Endodermal cell (in vitro differentiated cells): Measurements from ENCODE around the gene PLA1A. TPM values are rescaled to one million over a fixed set of nuclear protein-coding genes. Genes with fewer than 3 reads are reported as not detected.

ENCODE experiments used
- DNase-seq: peaks from one replicate; pipeline ENCODE4 v3.0.0-alpha.2; 2017
- H3K27ac ChIP-seq: 2 replicates; pipeline ENCODE4 v1.5.1; 2013; ENCODE audit warnings: mild to moderate bottlenecking, low read depth, low read length, moderate library complexity
- H3K27me3 ChIP-seq: 2 replicates; pipeline ENCODE4 v1.6.1; 2013; ENCODE audit warnings: mild to moderate bottlenecking, low read length, moderate library complexity; ENCODE audit not compliant: insufficient read depth, control insufficient read depth, poor library complexity, severe bottlenecking
- H3K36me3 ChIP-seq: 2 replicates; pipeline ENCODE4 v1.7.0; 2013; ENCODE audit warnings: mild to moderate bottlenecking, low read length, moderate library complexity; ENCODE audit not compliant: control insufficient read depth, insufficient read depth
- H3K4me1 ChIP-seq: one replicate; pipeline ENCODE4 v1.7.0; 2013; ENCODE audit warnings: low read length; ENCODE audit not compliant: control insufficient read depth, insufficient read depth
- H3K4me3 ChIP-seq: 2 replicates; pipeline ENCODE4 v1.5.1; 2013; ENCODE audit warnings: mild to moderate bottlenecking, low read length, moderate library complexity
- H3K9ac ChIP-seq: 2 replicates; pipeline ENCODE4 v1.6.1; 2013; ENCODE audit warnings: mild to moderate bottlenecking, low read length, moderate library complexity; ENCODE audit not compliant: poor library complexity, severe bottlenecking; ENCODE audit errors: extremely low read depth
- H3K9me3 ChIP-seq: 2 replicates; pipeline ENCODE4 v1.6.1; 2013; ENCODE audit warnings: mild to moderate bottlenecking, low read length, moderate library complexity; ENCODE audit not compliant: control insufficient read depth
- H3K27ac Mint-ChIP-seq: 2 replicates; pipeline ENCODE4 v1.8.0; 2020; ENCODE audit warnings: mixed read lengths
- H3K27me3 Mint-ChIP-seq: 2 replicates; pipeline ENCODE4 v1.8.0; 2021; ENCODE audit warnings: mild to moderate bottlenecking, mixed read lengths; ENCODE audit not compliant: insufficient read depth
- H3K36me3 Mint-ChIP-seq: 2 replicates; pipeline ENCODE4 v1.8.0; 2020; ENCODE audit warnings: low read depth, mixed read lengths
- H3K4me1 Mint-ChIP-seq: 2 replicates; pipeline ENCODE4 v1.8.0; 2020; ENCODE audit warnings: mixed read lengths
- H3K4me3 Mint-ChIP-seq: 2 replicates; pipeline ENCODE4 v1.8.0; 2020; ENCODE audit warnings: mild to moderate bottlenecking, moderate library complexity, mixed read lengths
- H3K9me3 Mint-ChIP-seq: 2 replicates; pipeline ENCODE4 v1.8.0; 2020; ENCODE audit warnings: mild to moderate bottlenecking, mixed read lengths
- CTCF ChIP-seq: fragments of 200-600 bp; sonication (generic); conservative IDR thresholded peaks from 2 replicates; pipeline ENCODE4 v1.5.0; 2021; ENCODE audit warnings: antibody characterized with exemption, mild to moderate bottlenecking
- WGBS, 2 experiments: methylation state at CpG; one replicate each; pipeline versions ENCODE4 v1.1.5 to v1.1.7; 2013; ENCODE audit warnings: missing lambda C conversion rate in 2 of 2, mixed read lengths in 1 of 2; ENCODE audit not compliant: insufficient coverage in 1 of 2, insufficient read length in 1 of 2; 5-methylcytosine and 5-hydroxymethylcytosine counted together
- long read RNA-seq, 4 experiments: library from polyadenylated mRNA in 2 of 4; library from RNA in 1 of 4; library from capped mRNA in 1 of 4; stranded (forward) in 3 of 4; unstranded in 1 of 4; transcript quantifications; one replicate each; pipeline ENCODE4 v2.0.0, GENCODE V29; 2020 to 2021; ENCODE audit warnings: inconsistent platforms in 1 of 4
- polyA plus RNA-seq, 2 experiments: library from polyadenylated mRNA; stranded (reverse); fragments of 50-300 nt; gene quantifications; one replicate each; pipeline ENCODE4 v1.2.3, GENCODE V29; 2013
- total RNA-seq, 2 donors: library from RNA; stranded (reverse); fragmentation: NEBNext Ultra II Directional in 1 of 2; extraction: Animal tissue kit (Norgen Biotek cat#: 25700) in 1 of 2; gene quantifications; 2 replicates in 1 of 2; 3 replicates in 1 of 2; pipeline ENCODE4 v1.2.1, GENCODE V29; 2021

The PLA1A gene
- 1 to 10 TPM; 2.4 to 5.3 TPM for total RNA-seq
- polyA plus RNA-seq (2013, experiment 1 of 2) = 0.53 TPM
- 0.25 TPM for polyA plus RNA-seq (2013, experiment 2 of 2)
- long read RNA-seq, experiment 1, partial matches to known transcripts = 0 of 5 reads
- long read RNA-seq, experiment 1, other reads (novel, unspliced or antisense) = 1 of 5 reads
- long read RNA-seq, experiment 2, partial matches to known transcripts = 1 of 5 reads
- long read RNA-seq, experiment 2, other reads (novel, unspliced or antisense) = 0 of 5 reads
- long read RNA-seq, experiment 3, transcript PLA1A-201 (11 exons, 1,786 nt) = major isoform, 5 of 9 reads
- long read RNA-seq, experiment 3, partial matches to known transcripts = 1 of 9 reads
- long read RNA-seq, experiment 3, other reads (novel, unspliced or antisense) = 3 of 9 reads
- long read RNA-seq, experiment 4, partial matches to known transcripts = 0 of 6 reads
- long read RNA-seq, experiment 4, other reads (novel, unspliced or antisense) = 4 of 6 reads

- Mint-ChIP-seq H3K4me3 (no peak within 1 kb of the TSS), H3K4me1 (peaks cover 33% of the 10 kb centered on the region), H3K36me3 (no peaks in the 10 kb centered on the region), H3K9me3 (no peaks in the 10 kb centered on the region), H3K27ac (no peak within 1 kb of the TSS), H3K27me3 (no peaks in the 10 kb centered on the region)
- Histone ChIP-seq H3K4me1 (peaks cover 8% of the 10 kb centered on the region), H3K4me3 (no peak within 1 kb of the TSS), H3K27ac (no peak within 1 kb of the TSS), H3K9ac (no peak within 1 kb of the TSS), H3K27me3 (no peaks in the 10 kb centered on the region), H3K9me3 (no peaks in the 10 kb centered on the region), H3K36me3 (no peaks in the 10 kb centered on the region)
- DNase-seq = no peak
- no peak for TF ChIP-seq CTCF
- WGBS, 2 experiments = 84 to 100% methylated on average over 1 to 7 of the region's 7 CpGs
Observed at GRCh38 chr3:119597548-119598288, at the start of gene PLA1A. TSS of gene PLA1A (plus strand) at chr3:119597885. CDS start at chr3:119597914, 29 bp downstream.

- Mint-ChIP-seq H3K4me1 (no peaks in the 10 kb centered on the region), H3K9me3 (no peaks in the 10 kb centered on the region), H3K27ac (no peak overlapping the region), H3K36me3 (no peaks in the 10 kb centered on the region), H3K27me3 (no peaks in the 10 kb centered on the region), H3K4me3 (no peak overlapping the region)
- Histone ChIP-seq H3K9ac (no peak overlapping the region), H3K4me3 (no peak overlapping the region), H3K36me3 (no peaks in the 10 kb centered on the region), H3K9me3 (no peaks in the 10 kb centered on the region), H3K27ac (no peak overlapping the region), H3K4me1 (no peaks in the 10 kb centered on the region), H3K27me3 (no peaks in the 10 kb centered on the region)
- no peak for TF ChIP-seq CTCF
- 71 to 86% methylated on average over 2 to 3 of the region's 3 CpGs for WGBS, 2 experiments
- DNase-seq = no peak
Observed at GRCh38 chr3:119548341-119548740, 49.3 kb upstream of the PLA1A start.

GRCh38 chr3:119550192-119550910 is 47.3 kb upstream of the PLA1A start:
- H3K36me3 Mint-ChIP-seq = no peaks in the 10 kb centered on the region
- no peaks in the 10 kb centered on the region for H3K36me3 ChIP-seq
- TF ChIP-seq CTCF = no peak
- 88 to 100% methylated on average over 6 to 8 of the region's 9 CpGs for WGBS, 2 experiments
- H3K27ac Mint-ChIP-seq = no peak overlapping the region
- H3K4me3 ChIP-seq = no peak overlapping the region
- no peaks in the 10 kb centered on the region for H3K9me3 ChIP-seq
- no peak overlapping the region for H3K27ac ChIP-seq
- H3K4me1 Mint-ChIP-seq = no peaks in the 10 kb centered on the region
- H3K27me3 ChIP-seq = no peaks in the 10 kb centered on the region
- DNase-seq = no peak
- H3K27me3 Mint-ChIP-seq = no peaks in the 10 kb centered on the region
- no peaks in the 10 kb centered on the region for H3K9me3 Mint-ChIP-seq
- H3K4me1 ChIP-seq = no peaks in the 10 kb centered on the region
- H3K4me3 Mint-ChIP-seq = no peak overlapping the region
- H3K9ac ChIP-seq = no peak overlapping the region
